Upper lobe of left lung (tissue), 4 donors: Measurements from ENCODE around the gene ITPKC.

ENCODE experiments used
- CTCF ChIP-seq, 6 experiments: fragments of 450-650 bp in 4 of 6; fragments of 200-600 bp in 2 of 6; sonication (generic) in 2 of 6; IDR thresholded peaks; one replicate each; pipeline ENCODE4 v1.5.1; 2016 to 2019; ENCODE audit warnings: antibody characterized with exemption in 6 of 6
- POLR2A ChIP-seq, 4 donors: fragments of 450-650 bp; IDR thresholded peaks; one replicate each; pipeline ENCODE4 v1.5.1; 2016 to 2017; ENCODE audit warnings: antibody characterized with exemption in 4 of 4, mild to moderate bottlenecking in 2 of 4
- POLR2AphosphoS5 ChIP-seq, 2 donors: sonication (generic); formaldehyde crosslinking; IDR thresholded peaks; one replicate each; pipeline ENCODE4 v1.5.1; 2017; ENCODE audit warnings: antibody characterized with exemption in 2 of 2

- no peak for TF ChIP-seq CTCF (IDR thresholded peaks at IDR 0.05)
- TF ChIP-seq POLR2AphosphoS5 (IDR thresholded peaks at IDR 0.05), result no peak
- no peak for TF ChIP-seq POLR2A (IDR thresholded peaks at IDR 0.05)
These were observed 24.8 kb downstream of the ITPKC start for GRCh38 chr19:40741527-40742390.
